ENCODE results near the gene IQSEC1.

IQSEC1 gene

DNA sequence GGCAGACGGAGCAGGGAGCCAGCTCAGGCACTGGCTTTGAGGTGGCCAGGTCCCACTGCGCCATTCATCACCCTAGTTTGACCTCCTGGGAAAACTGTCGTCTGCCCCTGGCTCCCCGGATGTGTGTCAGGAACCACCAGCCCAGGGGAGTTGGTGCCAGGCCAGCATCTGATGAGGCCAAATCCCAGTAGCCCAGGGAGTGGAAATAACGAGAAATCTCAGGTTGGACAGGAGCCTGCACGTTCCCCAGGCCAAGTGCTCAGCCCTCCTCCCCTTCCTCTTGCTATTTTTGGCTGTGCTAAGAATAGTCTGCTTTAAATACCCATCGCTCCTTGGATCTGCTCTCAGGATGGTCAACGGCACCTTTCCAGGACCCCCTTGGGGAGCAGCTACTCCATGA lies 138.8 kb downstream of the IQSEC1 start:
- CTCF ChIA-PET, result interaction anchor here (0.6 to 1.7 kb wide), 4 partner anchors 28 to 87 kb away, joined by 3 to 6 read pairs (median 3); no protein-coding TSS in a partner anchor
- no peak overlapping the region for H3K4me3 ChIP-seq (ENCODE audit: control insufficient read depth in 1 of 7, extremely low read depth in 1 of 7, insufficient read depth in 4 of 7, low read depth in 2 of 7, low read length in 6 of 7)
- no peaks in the 10 kb centered on the region for H3K9me3 ChIP-seq (ENCODE audit: control extremely low read depth in 1 of 5, control insufficient read depth in 4 of 5, insufficient read depth in 2 of 5, low read depth in 1 of 5, low read length in 4 of 5)
- H3K4me1 ChIP-seq (ENCODE audit: control extremely low read depth in 1 of 4, control insufficient read depth in 4 of 4, insufficient read depth in 4 of 4, low read length in 3 of 4), result peaks cover 0 to 2% (median 0%) of the 10 kb centered on the region in 4 experiments
- H3K27me3 ChIP-seq (replicated peaks in 2 of 5; ENCODE audit: control insufficient read depth in 4 of 5, insufficient read depth in 5 of 5, low read length in 4 of 5), result no peaks in the 10 kb centered on the region
- H3K27ac ChIP-seq (ENCODE audit: insufficient read depth in 1 of 2, low read depth in 1 of 2, low read length in 2 of 2, poor library complexity in 1 of 2, severe bottlenecking in 2 of 2), result no peak overlapping the region
- POLR2A ChIA-PET, result no interaction called here
- WGBS (ENCODE audit: insufficient coverage), result 31% methylated on average over 4 of the region's 8 CpGs
- DNase-seq, result no peak
- peaks cover 7 to 52% (median 21%) of the 10 kb centered on the region in 4 experiments for H3K36me3 ChIP-seq (ENCODE audit: control insufficient read depth in 4 of 4, insufficient read depth in 4 of 4, low read length in 3 of 4)

DNA sequence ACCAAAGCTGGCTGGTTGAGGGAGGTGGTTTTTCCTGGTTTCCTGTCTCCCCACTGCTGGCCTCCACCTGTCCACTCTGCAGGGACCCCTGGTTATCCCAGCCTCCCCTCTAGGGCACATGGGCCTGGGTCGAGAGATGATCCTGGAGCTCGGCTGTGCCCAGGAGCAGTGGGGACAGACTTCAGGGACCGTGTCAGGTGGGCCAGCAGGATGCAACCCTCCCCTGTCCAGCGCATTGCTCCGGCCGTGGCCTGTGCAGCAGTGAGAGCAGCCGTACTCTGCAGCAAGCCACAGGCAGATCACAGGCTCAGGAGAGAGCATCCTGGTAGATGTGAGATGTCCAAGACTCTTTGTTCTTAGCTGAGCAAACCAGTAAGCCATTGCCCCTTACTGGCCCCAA lies 139.3 kb downstream of the IQSEC1 start:
- Histone ChIP-seq H3K4me1 (ENCODE audit: control extremely low read depth in 1 of 4, control insufficient read depth in 4 of 4, insufficient read depth in 4 of 4, low read length in 3 of 4) (peaks cover 0 to 2% (median 0%) of the 10 kb centered on the region in 4 experiments), H3K9me3 (ENCODE audit: control extremely low read depth in 1 of 5, control insufficient read depth in 4 of 5, insufficient read depth in 2 of 5, low read depth in 1 of 5, low read length in 4 of 5) (no peaks in the 10 kb centered on the region), H3K27me3 (replicated peaks in 2 of 5; ENCODE audit: control insufficient read depth in 4 of 5, insufficient read depth in 5 of 5, low read length in 4 of 5) (no peaks in the 10 kb centered on the region), H3K4me3 (ENCODE audit: control insufficient read depth in 1 of 7, extremely low read depth in 1 of 7, insufficient read depth in 4 of 7, low read depth in 2 of 7, low read length in 6 of 7) (no peak overlapping the region), H3K27ac (ENCODE audit: insufficient read depth in 1 of 2, low read depth in 1 of 2, low read length in 2 of 2, poor library complexity in 1 of 2, severe bottlenecking in 2 of 2) (no peak overlapping the region), H3K36me3 (ENCODE audit: control insufficient read depth in 4 of 4, insufficient read depth in 4 of 4, low read length in 3 of 4) (peaks cover 7 to 49% (median 20%) of the 10 kb centered on the region in 4 experiments)
- ChIA-PET POLR2A (no interaction called here), CTCF (interaction anchor here (1.2 to 2.2 kb wide), 5 partner anchors 27 to 124 kb away, joined by 3 to 9 read pairs (median 3); no protein-coding TSS in a partner anchor)
- DNase-seq, result no peak
- 90% methylated on average over 4 of the region's 7 CpGs for WGBS (ENCODE audit: insufficient coverage)

DNA sequence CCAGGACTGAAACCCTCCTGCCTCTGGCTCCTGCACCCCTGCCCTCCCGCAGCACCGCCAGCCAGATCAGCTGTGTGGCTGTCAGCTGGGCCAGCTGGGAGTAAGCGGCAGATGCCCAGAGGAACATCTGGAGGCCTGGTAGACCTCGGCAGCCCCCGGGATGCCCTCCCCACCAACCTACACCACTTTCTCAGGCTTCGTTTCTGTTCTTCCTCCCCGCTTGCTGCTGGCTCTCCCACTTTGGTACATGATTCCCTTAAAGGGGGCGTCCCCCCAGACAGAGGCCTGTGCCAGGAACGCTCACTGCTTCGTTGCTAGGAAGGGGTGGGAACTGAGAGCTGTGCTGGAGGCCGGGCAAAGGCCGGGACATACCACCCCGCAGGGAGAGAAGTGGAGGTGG lies 140.5 kb downstream of the IQSEC1 start:
- H3K9me3 ChIP-seq (ENCODE audit: control extremely low read depth in 1 of 5, control insufficient read depth in 4 of 5, insufficient read depth in 2 of 5, low read depth in 1 of 5, low read length in 4 of 5), result no peaks in the 10 kb centered on the region
- DNase-seq, result no peak
- H3K36me3 ChIP-seq (ENCODE audit: control insufficient read depth in 4 of 4, insufficient read depth in 4 of 4, low read length in 3 of 4), result peaks cover 7 to 45% (median 17%) of the 10 kb centered on the region in 4 experiments
- peaks cover 0 to 2% (median 0%) of the 10 kb centered on the region in 4 experiments for H3K4me1 ChIP-seq (ENCODE audit: control extremely low read depth in 1 of 4, control insufficient read depth in 4 of 4, insufficient read depth in 4 of 4, low read length in 3 of 4)
- CTCF ChIA-PET, result interaction anchor here (0.9 to 2.2 kb wide), 9 partner anchors 14 to 123 kb away, joined by 3 to 9 read pairs (median 4); no protein-coding TSS in a partner anchor
- H3K4me3 ChIP-seq (ENCODE audit: control insufficient read depth in 1 of 7, extremely low read depth in 1 of 7, insufficient read depth in 4 of 7, low read depth in 2 of 7, low read length in 6 of 7), result no peak overlapping the region
- POLR2A ChIA-PET, result no interaction called here
- 98% methylated on average over 9 of the region's 13 CpGs for WGBS (ENCODE audit: insufficient coverage)
- H3K27ac ChIP-seq (ENCODE audit: insufficient read depth in 1 of 2, low read depth in 1 of 2, low read length in 2 of 2, poor library complexity in 1 of 2, severe bottlenecking in 2 of 2), result no peak overlapping the region
- no peaks in the 10 kb centered on the region for H3K27me3 ChIP-seq (replicated peaks in 2 of 5; ENCODE audit: control insufficient read depth in 4 of 5, insufficient read depth in 5 of 5, low read length in 4 of 5)

DNA sequence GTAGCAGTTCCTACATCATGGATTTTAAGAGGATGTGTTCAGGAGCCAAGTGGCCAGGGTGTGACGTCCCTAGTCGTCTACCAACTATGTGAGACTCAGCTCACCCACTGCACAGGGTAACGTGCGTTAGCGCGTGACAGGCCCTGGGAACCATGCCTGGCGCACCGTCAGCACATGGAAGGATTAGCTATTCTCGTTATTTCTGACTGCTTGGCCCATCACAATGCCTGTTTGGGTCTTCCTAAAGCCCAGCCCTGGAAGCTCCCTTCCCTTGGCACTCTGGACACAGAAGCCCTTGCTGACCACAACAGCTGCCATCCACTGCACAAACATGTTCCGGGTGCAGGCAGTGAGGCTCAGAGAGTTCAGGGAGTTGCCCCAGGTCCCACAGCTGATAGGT lies 140.9 kb downstream of the IQSEC1 start:
- no peak overlapping the region for H3K4me3 ChIP-seq (ENCODE audit: control insufficient read depth in 1 of 7, extremely low read depth in 1 of 7, insufficient read depth in 4 of 7, low read depth in 2 of 7, low read length in 6 of 7)
- H3K36me3 ChIP-seq (ENCODE audit: control insufficient read depth in 4 of 4, insufficient read depth in 4 of 4, low read length in 3 of 4), result peaks cover 7 to 42% (median 17%) of the 10 kb centered on the region in 4 experiments
- H3K4me1 ChIP-seq (ENCODE audit: control extremely low read depth in 1 of 4, control insufficient read depth in 4 of 4, insufficient read depth in 4 of 4, low read length in 3 of 4), result peaks cover 0 to 2% (median 0%) of the 10 kb centered on the region in 4 experiments
- no peak for DNase-seq
- ChIA-PET CTCF (interaction anchor here (0.9 to 2.2 kb wide), 9 partner anchors 13 to 122 kb away, joined by 3 to 9 read pairs (median 4); no protein-coding TSS in a partner anchor), POLR2A (no interaction called here)
- H3K27ac ChIP-seq (ENCODE audit: insufficient read depth in 1 of 2, low read depth in 1 of 2, low read length in 2 of 2, poor library complexity in 1 of 2, severe bottlenecking in 2 of 2), result no peak overlapping the region
- no peaks in the 10 kb centered on the region for H3K27me3 ChIP-seq (replicated peaks in 2 of 5; ENCODE audit: control insufficient read depth in 4 of 5, insufficient read depth in 5 of 5, low read length in 4 of 5)
- H3K9me3 ChIP-seq (ENCODE audit: control extremely low read depth in 1 of 5, control insufficient read depth in 4 of 5, insufficient read depth in 2 of 5, low read depth in 1 of 5, low read length in 4 of 5), result no peaks in the 10 kb centered on the region
- WGBS (ENCODE audit: insufficient coverage), result 95% methylated on average over 10 of the region's 10 CpGs

DNA sequence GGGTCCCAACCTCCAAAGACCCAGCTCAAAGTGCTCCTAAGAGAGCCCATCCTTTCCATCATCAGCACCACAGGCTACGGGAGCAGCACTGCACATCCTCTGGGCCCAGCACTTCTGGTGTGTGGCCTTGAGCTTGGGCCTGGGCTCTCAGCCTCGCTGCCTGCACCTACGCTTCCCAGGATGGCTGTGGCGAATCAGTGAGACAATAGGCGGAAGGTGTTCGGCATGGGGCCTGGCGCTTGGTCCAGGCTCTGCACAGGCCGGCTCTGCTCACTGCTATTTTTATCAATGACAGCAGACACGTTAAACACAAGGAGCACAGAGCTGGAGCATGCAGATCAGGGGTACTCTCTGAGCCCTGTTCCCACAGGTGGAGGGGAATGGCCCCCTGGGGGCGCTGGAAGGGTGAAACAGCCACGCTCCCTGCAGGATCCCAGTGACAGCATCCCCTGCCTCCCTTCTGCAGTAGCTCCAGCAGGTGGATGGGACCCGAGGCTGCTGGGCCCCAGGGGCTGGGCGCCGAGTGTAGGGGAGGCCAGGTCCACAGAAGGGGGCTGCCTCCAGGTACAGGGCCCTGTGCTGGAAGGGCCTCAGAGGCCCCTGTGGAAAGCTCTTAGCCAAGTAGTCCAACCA lies 141.8 kb downstream of the IQSEC1 start:
- no peak overlapping the region for H3K27ac ChIP-seq (ENCODE audit: insufficient read depth in 1 of 2, low read depth in 1 of 2, low read length in 2 of 2, poor library complexity in 1 of 2, severe bottlenecking in 2 of 2)
- no peak overlapping the region for H3K4me3 ChIP-seq (ENCODE audit: control insufficient read depth in 1 of 7, extremely low read depth in 1 of 7, insufficient read depth in 4 of 7, low read depth in 2 of 7, low read length in 6 of 7)
- H3K4me1 ChIP-seq (ENCODE audit: control extremely low read depth in 1 of 4, control insufficient read depth in 4 of 4, insufficient read depth in 4 of 4, low read length in 3 of 4), result peaks cover 0 to 2% (median 0%) of the 10 kb centered on the region in 4 experiments
- peaks cover 7 to 39% (median 16%) of the 10 kb centered on the region in 4 experiments for H3K36me3 ChIP-seq (ENCODE audit: control insufficient read depth in 4 of 4, insufficient read depth in 4 of 4, low read length in 3 of 4)
- ChIA-PET POLR2A (interaction anchor here (0.5 kb wide), 1 partner anchor 339 kb away, joined by 3 read pairs; no protein-coding TSS in a partner anchor), CTCF (interaction anchor here (0.7 to 1.9 kb wide), 9 partner anchors 12 to 61 kb away, joined by 3 to 5 read pairs (median 4); no protein-coding TSS in a partner anchor)
- no peak for DNase-seq
- H3K27me3 ChIP-seq (replicated peaks in 2 of 5; ENCODE audit: control insufficient read depth in 4 of 5, insufficient read depth in 5 of 5, low read length in 4 of 5), result no peaks in the 10 kb centered on the region
- WGBS (ENCODE audit: insufficient coverage), result 93% methylated on average over 13 of the region's 14 CpGs
- no peaks in the 10 kb centered on the region for H3K9me3 ChIP-seq (ENCODE audit: control extremely low read depth in 1 of 5, control insufficient read depth in 4 of 5, insufficient read depth in 2 of 5, low read depth in 1 of 5, low read length in 4 of 5)

DNA sequence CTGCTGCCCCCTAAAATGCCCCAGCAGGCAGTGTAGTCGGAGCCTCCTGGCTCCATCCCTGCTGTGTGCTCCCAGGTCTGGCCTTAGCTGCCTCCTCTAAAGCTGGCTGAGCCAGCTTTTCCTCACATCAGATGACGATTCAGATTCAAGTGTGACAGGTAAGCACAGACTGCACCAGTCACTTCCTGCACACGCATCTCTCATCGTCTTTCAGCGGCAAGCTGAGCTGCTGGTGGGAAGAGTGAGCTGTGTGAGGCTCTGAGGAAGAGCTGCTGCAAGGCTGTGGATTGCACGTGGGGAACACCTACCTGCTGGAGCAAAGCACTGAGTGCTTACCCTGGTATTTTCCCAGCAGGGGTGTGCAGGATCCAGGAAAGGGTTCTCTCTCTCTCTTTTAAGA lies 143.4 kb downstream of the IQSEC1 start:
- no peaks in the 10 kb centered on the region for H3K4me1 ChIP-seq (ENCODE audit: control extremely low read depth in 1 of 4, control insufficient read depth in 4 of 4, insufficient read depth in 4 of 4, low read length in 3 of 4)
- H3K36me3 ChIP-seq (ENCODE audit: control insufficient read depth in 4 of 4, insufficient read depth in 4 of 4, low read length in 3 of 4), result peaks cover 4 to 32% (median 16%) of the 10 kb centered on the region in 4 experiments
- CTCF ChIA-PET, result interaction anchor here (1.0 kb wide), 1 partner anchor 10 kb away, joined by 3 read pairs; no protein-coding TSS in a partner anchor
- H3K27ac ChIP-seq (ENCODE audit: insufficient read depth in 1 of 2, low read depth in 1 of 2, low read length in 2 of 2, poor library complexity in 1 of 2, severe bottlenecking in 2 of 2), result no peak overlapping the region
- no peaks in the 10 kb centered on the region for H3K27me3 ChIP-seq (replicated peaks in 2 of 5; ENCODE audit: control insufficient read depth in 4 of 5, insufficient read depth in 5 of 5, low read length in 4 of 5)
- H3K9me3 ChIP-seq (ENCODE audit: control extremely low read depth in 1 of 5, control insufficient read depth in 4 of 5, insufficient read depth in 2 of 5, low read depth in 1 of 5, low read length in 4 of 5), result no peaks in the 10 kb centered on the region
- no peak for DNase-seq
- no peak overlapping the region for H3K4me3 ChIP-seq (ENCODE audit: control insufficient read depth in 1 of 7, extremely low read depth in 1 of 7, insufficient read depth in 4 of 7, low read depth in 2 of 7, low read length in 6 of 7)
- WGBS (ENCODE audit: insufficient coverage), result 96% methylated on average over 5 of the region's 6 CpGs
- POLR2A ChIA-PET, result no interaction called here

DNA sequence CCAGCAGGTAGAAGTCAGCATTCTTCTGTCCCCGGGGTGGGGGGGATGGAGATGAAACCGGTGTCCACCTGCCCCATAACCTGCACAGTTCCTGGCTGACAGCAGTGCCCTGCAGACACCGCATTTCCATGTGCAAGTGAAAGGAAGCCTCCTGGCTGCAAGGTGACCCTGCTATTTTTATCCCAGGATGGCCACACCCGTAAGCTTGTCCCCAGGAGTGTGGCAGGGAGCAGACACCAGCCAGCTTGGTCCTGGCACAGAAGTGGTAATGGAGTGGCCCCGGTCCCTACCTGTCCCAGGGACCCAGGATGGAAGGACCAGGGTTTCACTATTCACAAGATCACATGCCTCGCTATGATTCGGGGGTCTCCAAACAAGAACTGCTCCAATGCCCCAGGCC lies 146.6 kb downstream of the IQSEC1 start:
- POLR2A ChIA-PET, result no interaction called here
- H3K27me3 ChIP-seq (replicated peaks in 2 of 5; ENCODE audit: control insufficient read depth in 4 of 5, insufficient read depth in 5 of 5, low read length in 4 of 5), result no peaks in the 10 kb centered on the region
- WGBS (ENCODE audit: insufficient coverage), result 87% methylated on average over 7 of the region's 7 CpGs
- H3K27ac ChIP-seq (ENCODE audit: insufficient read depth in 1 of 2, low read depth in 1 of 2, low read length in 2 of 2, poor library complexity in 1 of 2, severe bottlenecking in 2 of 2), result no peak overlapping the region
- H3K36me3 ChIP-seq (ENCODE audit: control insufficient read depth in 4 of 4, insufficient read depth in 4 of 4, low read length in 3 of 4), result peaks cover 7 to 34% (median 21%) of the 10 kb centered on the region in 4 experiments
- CTCF ChIA-PET, result no interaction called here
- no peaks in the 10 kb centered on the region for H3K4me1 ChIP-seq (ENCODE audit: control extremely low read depth in 1 of 4, control insufficient read depth in 4 of 4, insufficient read depth in 4 of 4, low read length in 3 of 4)
- no peak for DNase-seq
- no peak overlapping the region for H3K4me3 ChIP-seq (ENCODE audit: control insufficient read depth in 1 of 7, extremely low read depth in 1 of 7, insufficient read depth in 4 of 7, low read depth in 2 of 7, low read length in 6 of 7)
- H3K9me3 ChIP-seq (ENCODE audit: control extremely low read depth in 1 of 5, control insufficient read depth in 4 of 5, insufficient read depth in 2 of 5, low read depth in 1 of 5, low read length in 4 of 5), result no peaks in the 10 kb centered on the region
